Smooth muscle cell of the brain vasculature (primary cell): ENCODE data around the gene RSBN1L.

Experiments used
- DNase-seq: peaks from one replicate; pipeline ENCODE4 v3.0.0-alpha.2; 2012; ENCODE audit warnings: low read depth, low spot score

RSBN1L gene

GRCh38 chr7:77802557-77803405 lies 106.5 kb downstream of the RSBN1L start:
- no peak for DNase-seq

- DNase-seq: no peak
Measured at GRCh38 chr7:77806425-77806824, 110.2 kb downstream of the RSBN1L start.

GRCh38 chr7:77808517-77808916 lies 112.3 kb downstream of the RSBN1L start:
- no peak for DNase-seq

GRCh38 chr7:77811516-77812289 lies 115.4 kb downstream of the RSBN1L start:
- no peak for DNase-seq

- DNase-seq: no peak
Measured at GRCh38 chr7:77812290-77812685, 116.0 kb downstream of the RSBN1L start.

GRCh38 chr7:77813180-77813579 lies 116.9 kb downstream of the RSBN1L start:
- no peak for DNase-seq

GRCh38 chr7:77819021-77819420 lies 122.8 kb downstream of the RSBN1L start:
- DNase-seq: no peak

- no peak for DNase-seq
Measured at GRCh38 chr7:77820967-77821366, 124.7 kb downstream of the RSBN1L start.

GRCh38 chr7:77822269-77822668 lies 126.0 kb downstream of the RSBN1L start:
- no peak for DNase-seq

GRCh38 chr7:77823787-77824186 lies 127.5 kb downstream of the RSBN1L start:
- no peak for DNase-seq

GRCh38 chr7:77824636-77825035 lies 128.4 kb downstream of the RSBN1L start:
- no peak for DNase-seq

GRCh38 chr7:77825131-77825530 lies 128.9 kb downstream of the RSBN1L start:
- no peak for DNase-seq

- DNase-seq: no peak
Measured at GRCh38 chr7:77826300-77826699, 130.0 kb downstream of the RSBN1L start.

GRCh38 chr7:77827999-77828398 lies 131.7 kb downstream of the RSBN1L start:
- no peak for DNase-seq

GRCh38 chr7:77830649-77831355 lies 134.5 kb downstream of the RSBN1L start:
- no peak for DNase-seq

- no peak for DNase-seq
Measured at GRCh38 chr7:77831481-77831880, 135.2 kb downstream of the RSBN1L start.

- no peak for DNase-seq
Measured at GRCh38 chr7:77831953-77832352, 135.7 kb downstream of the RSBN1L start.
